ENCODE results near the gene CCDC192. TPM values are rescaled to one million over a fixed set of nuclear protein-coding genes. Genes with fewer than 3 reads are reported as not detected.

CCDC192 gene
- total RNA-seq, 1 experiment from 2014 or later = not detected

DNA sequence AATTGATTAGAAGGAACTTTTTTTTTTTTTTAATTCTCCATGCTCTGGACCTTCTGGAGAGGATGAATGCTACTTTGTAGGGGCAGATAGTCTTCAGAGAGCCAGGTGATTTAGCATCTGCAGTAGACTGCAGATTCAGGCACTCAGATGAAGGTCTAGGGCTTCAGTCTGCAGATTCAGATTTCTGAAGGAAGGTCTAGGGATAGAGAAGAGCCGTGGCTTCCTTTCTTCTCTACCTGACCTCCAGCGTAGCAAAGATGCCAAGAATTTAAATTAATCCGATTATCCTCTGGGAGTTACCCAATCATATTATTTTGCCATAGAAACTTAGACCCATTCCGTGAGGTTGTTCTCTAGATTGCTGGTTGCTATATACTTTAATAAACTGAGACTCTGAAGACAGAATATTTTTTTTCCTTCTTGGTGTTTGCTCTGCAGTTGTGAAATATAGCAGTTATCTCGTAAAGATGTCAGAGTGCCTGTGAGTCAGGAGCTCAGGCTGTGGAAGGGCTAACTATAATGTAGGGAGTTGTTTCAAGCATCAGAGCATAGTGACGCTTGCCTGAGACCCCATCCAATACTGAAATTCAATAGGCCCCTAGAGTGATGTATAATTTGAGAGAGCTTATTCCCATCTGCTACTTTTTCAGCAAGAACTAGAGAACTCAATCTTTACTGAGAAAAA, 247.7 kb downstream of the CCDC192 start:
- no peak for DNase-seq

DNA sequence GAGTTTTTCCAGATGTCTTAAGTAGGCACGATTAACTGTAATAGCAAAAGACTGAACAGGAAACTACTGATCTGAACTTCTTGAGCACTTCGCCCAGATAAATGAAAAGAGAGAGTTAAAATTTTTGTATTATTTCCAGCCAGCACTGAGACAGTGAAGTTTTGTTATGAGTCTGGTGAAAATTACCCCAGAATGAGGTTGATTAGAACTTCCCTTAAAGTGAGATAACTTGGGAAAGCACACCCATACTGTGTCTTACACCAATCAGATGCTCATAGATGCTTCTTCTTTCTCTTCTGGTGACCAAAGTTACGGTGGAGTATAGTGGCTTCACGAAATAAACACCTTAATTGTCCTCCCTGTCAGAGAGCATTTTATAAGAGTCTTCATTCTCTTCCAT, 248.6 kb downstream of the CCDC192 start:
- Histone ChIP-seq H3K9me3 (replicated peaks) (no peaks in the 10 kb centered on the region), H3K4me3 (no peak overlapping the region), H3K27ac (no peak overlapping the region), H3K27me3 (no peaks in the 10 kb centered on the region), H3K4me1 (no peaks in the 10 kb centered on the region), H3K36me3 (no peaks in the 10 kb centered on the region)
- no peak for DNase-seq

More for the DNA sequence above, 247.7 kb downstream of the CCDC192 start:
- Histone ChIP-seq H3K4me3 (no peak overlapping the region), H3K36me3 (no peaks in the 10 kb centered on the region), H3K9me3 (replicated peaks) (no peaks in the 10 kb centered on the region), H3K4me1 (no peaks in the 10 kb centered on the region), H3K27me3 (no peaks in the 10 kb centered on the region), H3K27ac (no peak overlapping the region)

DNA sequence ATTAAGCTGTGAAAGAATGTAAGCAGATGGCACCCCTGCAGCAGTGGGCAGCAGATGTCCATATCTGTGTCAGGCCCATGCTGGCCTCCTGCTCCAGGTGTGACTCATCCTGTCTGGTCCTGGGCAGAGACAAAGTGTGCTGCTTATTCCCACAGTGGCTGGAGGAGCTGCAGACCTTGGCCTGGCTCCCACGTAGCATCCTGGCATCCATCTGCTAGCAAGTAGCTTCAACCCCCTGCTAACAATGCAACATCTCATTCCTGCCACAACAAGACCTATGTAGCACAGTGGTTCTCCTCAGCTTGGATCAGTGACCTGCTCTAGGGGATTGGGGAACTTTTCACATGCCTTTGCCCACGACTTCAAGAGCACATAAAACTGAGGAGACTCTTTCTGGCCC, 254.0 kb downstream of the CCDC192 start:
- H3K4me1 ChIP-seq = peaks cover 28% of the 10 kb centered on the region
- peak; percentile 14 to 36 for DNase-seq
- no peak overlapping the region for H3K27ac ChIP-seq
- H3K4me3 ChIP-seq = no peak overlapping the region
- no peaks in the 10 kb centered on the region for H3K36me3 ChIP-seq
- no peaks in the 10 kb centered on the region for H3K9me3 ChIP-seq (replicated peaks)
- H3K27me3 ChIP-seq = no peaks in the 10 kb centered on the region

- no peaks in the 10 kb centered on the region for H3K36me3 ChIP-seq
- no peak overlapping the region for H3K27ac ChIP-seq
- H3K4me3 ChIP-seq = no peak overlapping the region
- H3K4me1 ChIP-seq = peaks cover 28% of the 10 kb centered on the region
- H3K9me3 ChIP-seq (replicated peaks) = no peaks in the 10 kb centered on the region
- H3K27me3 ChIP-seq = no peaks in the 10 kb centered on the region
- no peak for DNase-seq
These were observed 254.6 kb downstream of the CCDC192 start for GRCh38 chr5:127957701-127958239.

GRCh38 chr5:127958421-127959011, 255.3 kb downstream of the CCDC192 start:
- no peaks in the 10 kb centered on the region for H3K36me3 ChIP-seq
- H3K4me1 ChIP-seq = peaks cover 28% of the 10 kb centered on the region
- H3K4me3 ChIP-seq = no peak overlapping the region
- no peaks in the 10 kb centered on the region for H3K27me3 ChIP-seq
- H3K27ac ChIP-seq = no peak overlapping the region
- H3K9me3 ChIP-seq (replicated peaks) = no peaks in the 10 kb centered on the region
- peak in 1 of 2 experiments; percentile 24 for DNase-seq

- no peaks in the 10 kb centered on the region for H3K27me3 ChIP-seq
- peaks cover 28% of the 10 kb centered on the region for H3K4me1 ChIP-seq
- H3K36me3 ChIP-seq = no peaks in the 10 kb centered on the region
- no peak overlapping the region for H3K4me3 ChIP-seq
- DNase-seq = peak; percentile 68 to 83
- H3K27ac ChIP-seq = no peak overlapping the region
- H3K9me3 ChIP-seq (replicated peaks) = no peaks in the 10 kb centered on the region
These were observed 256.1 kb downstream of the CCDC192 start for GRCh38 chr5:127959152-127959764.

DNA sequence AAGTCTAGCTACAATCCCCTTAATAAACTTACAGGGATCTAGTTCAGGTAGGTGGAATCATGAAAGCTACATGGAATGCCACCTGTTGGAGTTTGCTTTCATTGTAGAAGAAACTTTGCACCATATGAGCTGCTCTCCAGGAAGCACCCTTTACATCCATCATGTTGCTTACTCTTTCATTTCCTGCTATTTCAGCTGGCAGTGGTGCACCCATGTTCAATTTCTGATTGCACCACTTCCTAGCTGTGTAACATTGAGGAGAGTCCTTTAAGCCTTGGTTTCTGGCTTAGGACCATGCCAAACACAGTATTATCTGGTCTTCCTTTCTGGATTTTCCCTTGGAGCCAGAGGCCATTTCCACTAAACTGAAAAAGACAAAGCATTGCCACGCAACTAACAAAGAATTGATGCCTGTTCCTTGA, 257.1 kb downstream of the CCDC192 start:
- Histone ChIP-seq H3K4me3 (no peak overlapping the region), H3K27ac (no peak overlapping the region), H3K27me3 (no peaks in the 10 kb centered on the region), H3K4me1 (peaks cover 28% of the 10 kb centered on the region), H3K36me3 (no peaks in the 10 kb centered on the region), H3K9me3 (replicated peaks) (no peaks in the 10 kb centered on the region)
- DNase-seq = no peak

DNA sequence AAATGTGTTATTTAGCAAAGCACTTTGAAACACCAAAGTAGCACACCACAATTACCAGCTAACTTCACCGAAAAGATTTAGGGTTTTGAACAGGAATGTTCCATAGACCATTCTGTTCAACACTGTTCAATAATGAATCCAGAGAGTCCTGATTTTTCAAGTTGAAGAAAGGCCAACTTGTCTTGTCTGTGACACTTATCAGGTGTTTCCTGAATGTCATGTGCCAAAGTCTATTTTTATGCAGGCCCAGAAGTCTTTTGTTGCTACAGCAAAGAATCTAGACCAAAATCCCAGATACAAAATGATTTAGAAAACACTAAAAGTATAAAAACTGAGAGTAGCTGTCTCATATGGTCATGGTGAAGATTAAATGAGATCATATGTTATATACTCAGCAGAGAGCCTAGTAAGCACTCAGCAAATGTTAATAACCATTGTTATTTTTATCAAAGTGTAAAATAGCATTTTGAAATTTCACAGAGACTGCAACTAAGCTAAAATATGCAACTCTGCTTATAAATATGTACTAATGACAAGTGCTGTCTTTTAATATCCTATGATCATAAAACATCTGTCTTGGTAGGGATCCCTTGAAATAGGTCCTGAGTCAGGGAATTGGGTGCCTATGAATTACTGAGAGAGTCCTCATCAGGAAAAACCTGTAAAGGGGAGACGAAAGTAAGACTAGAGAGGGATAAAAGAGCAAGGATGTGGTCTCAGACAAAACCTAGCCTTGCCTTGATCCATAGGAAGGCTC, 258.0 kb downstream of the CCDC192 start:
- Histone ChIP-seq H3K27ac (no peak overlapping the region), H3K4me1 (peaks cover 28% of the 10 kb centered on the region), H3K36me3 (no peaks in the 10 kb centered on the region), H3K9me3 (replicated peaks) (no peaks in the 10 kb centered on the region), H3K27me3 (no peaks in the 10 kb centered on the region), H3K4me3 (no peak overlapping the region)
- no peak for DNase-seq

DNA sequence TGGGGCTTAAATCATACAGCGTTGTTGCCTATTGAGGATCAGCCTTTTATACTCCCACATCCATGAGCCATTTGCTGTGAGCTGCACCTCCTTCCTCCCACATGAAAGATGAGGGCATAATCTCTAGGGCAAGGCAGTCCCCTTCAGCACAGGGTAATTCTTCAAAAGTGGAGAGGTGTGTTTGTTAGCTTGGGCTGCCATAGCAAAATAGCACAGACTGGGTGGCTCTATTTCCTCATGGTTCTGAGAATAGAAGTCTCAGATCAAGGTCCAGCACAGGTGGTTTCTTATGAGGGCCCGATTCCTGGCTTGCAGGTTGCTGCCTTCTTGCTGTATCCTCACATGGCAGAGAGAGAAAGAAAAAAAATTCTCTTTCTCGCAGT, 258.6 kb downstream of the CCDC192 start:
- Histone ChIP-seq H3K36me3 (no peaks in the 10 kb centered on the region), H3K4me1 (peaks cover 28% of the 10 kb centered on the region), H3K9me3 (replicated peaks) (no peaks in the 10 kb centered on the region), H3K27ac (no peak overlapping the region), H3K27me3 (no peaks in the 10 kb centered on the region), H3K4me3 (no peak overlapping the region)
- DNase-seq = no peak

GRCh38 chr5:127962491-127962890, 259.3 kb downstream of the CCDC192 start:
- DNase-seq = peak in 1 of 2 experiments; percentile 29
- H3K36me3 ChIP-seq = no peaks in the 10 kb centered on the region
- H3K4me3 ChIP-seq = no peak overlapping the region
- no peaks in the 10 kb centered on the region for H3K9me3 ChIP-seq (replicated peaks)
- H3K27me3 ChIP-seq = no peaks in the 10 kb centered on the region
- peaks cover 28% of the 10 kb centered on the region for H3K4me1 ChIP-seq
- H3K27ac ChIP-seq = no peak overlapping the region

DNA sequence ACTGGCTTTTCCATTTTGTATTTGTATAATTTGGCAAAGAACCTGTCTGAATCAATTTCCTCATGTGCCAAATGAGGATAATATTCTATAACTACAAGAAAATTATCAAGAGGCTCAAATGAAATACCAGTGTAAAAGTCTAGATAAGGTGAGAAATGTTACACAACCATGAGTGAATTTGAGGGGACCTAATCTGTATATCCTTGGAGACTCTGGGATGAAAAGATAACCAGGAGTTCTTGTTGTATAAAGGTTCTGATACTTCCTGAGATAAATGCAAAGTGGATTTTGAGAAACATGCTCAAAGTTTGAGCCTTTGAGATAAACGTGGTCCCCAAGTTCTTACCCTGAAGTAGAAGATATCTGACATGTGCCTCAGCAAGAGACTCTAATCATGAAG, 260.0 kb downstream of the CCDC192 start:
- Histone ChIP-seq H3K36me3 (no peaks in the 10 kb centered on the region), H3K27me3 (no peaks in the 10 kb centered on the region), H3K9me3 (replicated peaks) (no peaks in the 10 kb centered on the region), H3K27ac (no peak overlapping the region), H3K4me3 (no peak overlapping the region), H3K4me1 (peaks cover 22% of the 10 kb centered on the region)
- no peak for DNase-seq

DNA sequence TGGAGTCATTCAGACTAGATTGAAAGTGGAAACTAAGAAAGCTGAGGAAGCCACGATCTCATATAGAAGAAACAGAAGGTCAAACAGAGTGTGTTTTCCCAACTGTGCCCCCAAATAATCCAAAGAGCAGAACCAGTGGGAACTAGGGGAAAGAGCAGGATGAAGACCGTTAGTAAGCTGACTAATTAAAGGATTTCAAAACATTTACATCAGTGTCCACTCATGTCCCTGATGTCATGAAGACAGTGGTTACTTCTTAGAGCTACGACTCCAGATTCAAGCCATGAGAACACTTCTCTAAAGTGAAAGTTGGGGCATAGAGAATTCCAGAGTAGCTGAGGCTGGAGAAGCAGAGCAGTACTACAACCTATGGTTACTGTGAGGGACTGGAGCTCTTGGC, 260.7 kb downstream of the CCDC192 start:
- Histone ChIP-seq H3K9me3 (replicated peaks) (no peaks in the 10 kb centered on the region), H3K27me3 (no peaks in the 10 kb centered on the region), H3K4me3 (no peak overlapping the region), H3K27ac (no peak overlapping the region), H3K4me1 (peaks cover 15% of the 10 kb centered on the region), H3K36me3 (no peaks in the 10 kb centered on the region)
- no peak for DNase-seq

DNA sequence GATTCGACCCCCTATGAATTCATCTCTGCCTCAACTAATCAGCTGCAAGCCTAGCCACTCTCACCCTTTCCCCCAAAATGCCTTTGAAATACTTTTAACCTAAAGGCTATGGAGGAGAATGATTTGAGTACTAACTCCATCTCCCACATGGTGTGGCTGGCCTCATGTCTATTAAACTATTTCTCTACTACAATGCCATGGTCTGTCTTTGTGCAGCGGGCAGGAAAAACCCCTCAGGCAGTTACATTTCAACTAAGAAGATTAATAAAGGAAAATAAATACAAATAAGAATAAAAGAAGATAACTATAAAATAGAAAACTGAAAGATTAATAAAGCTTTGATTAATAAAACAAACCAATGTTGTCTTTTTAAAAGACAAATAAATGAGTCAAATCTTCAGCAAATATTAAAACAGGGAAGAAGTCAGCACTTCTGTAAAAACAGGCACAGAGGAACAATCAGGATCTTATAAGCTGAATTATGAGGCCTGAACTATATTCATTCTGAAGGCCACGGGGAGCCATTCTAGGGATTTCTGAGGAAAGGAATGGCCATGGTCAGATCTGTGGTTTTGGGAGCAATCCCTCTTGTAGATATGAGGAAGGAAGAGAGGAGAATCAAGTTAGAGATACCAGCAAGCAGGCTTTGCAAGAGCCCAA, 264.3 kb downstream of the CCDC192 start:
- no peak for DNase-seq
- Histone ChIP-seq H3K4me3 (no peak overlapping the region), H3K27ac (no peak overlapping the region), H3K4me1 (no peaks in the 10 kb centered on the region), H3K27me3 (no peaks in the 10 kb centered on the region), H3K9me3 (replicated peaks) (no peaks in the 10 kb centered on the region), H3K36me3 (no peaks in the 10 kb centered on the region)

DNA sequence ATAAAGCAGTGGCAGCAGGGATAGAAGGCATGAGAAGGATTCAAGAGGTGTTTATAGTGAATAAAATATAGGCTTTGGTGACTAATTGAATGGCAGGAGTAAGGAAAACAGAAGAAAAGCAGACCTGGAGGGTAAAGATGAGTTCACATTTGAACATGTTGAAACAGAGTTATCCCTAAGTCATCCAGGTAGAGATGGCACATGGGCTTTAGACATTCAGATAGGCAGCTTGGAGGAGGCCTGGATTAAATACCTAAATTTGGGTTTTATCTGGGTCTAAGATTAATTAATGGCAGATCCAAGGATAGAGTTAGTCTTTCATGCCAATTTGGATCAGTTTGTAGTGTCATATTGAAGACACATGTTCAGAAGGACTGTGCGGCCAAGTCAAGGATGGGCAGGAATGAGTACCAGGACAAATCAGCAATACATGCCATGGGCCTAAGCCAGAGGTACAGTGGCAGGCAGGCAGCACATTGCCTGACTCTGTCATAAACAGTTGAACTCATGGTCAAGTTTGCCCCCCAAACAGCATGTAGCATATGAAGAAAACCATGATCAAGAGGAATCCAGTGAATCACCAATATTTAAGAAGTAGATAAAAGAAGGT, 264.9 kb downstream of the CCDC192 start:
- Histone ChIP-seq H3K27me3 (no peaks in the 10 kb centered on the region), H3K4me3 (no peak overlapping the region), H3K9me3 (replicated peaks) (no peaks in the 10 kb centered on the region), H3K27ac (no peak overlapping the region), H3K36me3 (no peaks in the 10 kb centered on the region), H3K4me1 (no peaks in the 10 kb centered on the region)
- DNase-seq = no peak

Measured in SJCRH30 (cell line).